ENCODE measurements around the gene UACA. TPM values are rescaled to one million over a fixed set of nuclear protein-coding genes. Genes with fewer than 3 reads are reported as not detected.

The UACA gene
- total RNA-seq, 1 donor, result 149 TPM

- TF ChIP-seq CTCF (IDR thresholded peaks at IDR 0.05; ENCODE audit: insufficient read depth, low read length), result no peak
- no peak for DNase-seq (ENCODE audit: low read depth)
- no peak overlapping the region for H3K4me3 ChIP-seq (ENCODE audit: low read depth, low read length)
Observed at GRCh38 chr15:70658641-70659040, 104.7 kb downstream of the UACA start.

- no peak for DNase-seq (ENCODE audit: low read depth)
- TF ChIP-seq CTCF (IDR thresholded peaks at IDR 0.05; ENCODE audit: insufficient read depth, low read length), result no peak
- H3K4me3 ChIP-seq (ENCODE audit: low read depth, low read length), result no peak overlapping the region
Observed at GRCh38 chr15:70653426-70653825, 109.9 kb downstream of the UACA start.

GRCh38 chr15:70652341-70652740 is 111.0 kb downstream of the UACA start:
- DNase-seq (ENCODE audit: low read depth), result no peak

GRCh38 chr15:70651303-70651845 is 112.0 kb downstream of the UACA start:
- H3K4me3 ChIP-seq (ENCODE audit: low read depth, low read length), result no peak overlapping the region
- no peak for DNase-seq (ENCODE audit: low read depth)
- TF ChIP-seq CTCF (IDR thresholded peaks at IDR 0.05; ENCODE audit: insufficient read depth, low read length), result no peak

More at GRCh38 chr15:70652341-70652740, 111.0 kb downstream of the UACA start:
- no peak for TF ChIP-seq CTCF (IDR thresholded peaks at IDR 0.05; ENCODE audit: insufficient read depth, low read length)
- no peak overlapping the region for H3K4me3 ChIP-seq (ENCODE audit: low read depth, low read length)

DNA sequence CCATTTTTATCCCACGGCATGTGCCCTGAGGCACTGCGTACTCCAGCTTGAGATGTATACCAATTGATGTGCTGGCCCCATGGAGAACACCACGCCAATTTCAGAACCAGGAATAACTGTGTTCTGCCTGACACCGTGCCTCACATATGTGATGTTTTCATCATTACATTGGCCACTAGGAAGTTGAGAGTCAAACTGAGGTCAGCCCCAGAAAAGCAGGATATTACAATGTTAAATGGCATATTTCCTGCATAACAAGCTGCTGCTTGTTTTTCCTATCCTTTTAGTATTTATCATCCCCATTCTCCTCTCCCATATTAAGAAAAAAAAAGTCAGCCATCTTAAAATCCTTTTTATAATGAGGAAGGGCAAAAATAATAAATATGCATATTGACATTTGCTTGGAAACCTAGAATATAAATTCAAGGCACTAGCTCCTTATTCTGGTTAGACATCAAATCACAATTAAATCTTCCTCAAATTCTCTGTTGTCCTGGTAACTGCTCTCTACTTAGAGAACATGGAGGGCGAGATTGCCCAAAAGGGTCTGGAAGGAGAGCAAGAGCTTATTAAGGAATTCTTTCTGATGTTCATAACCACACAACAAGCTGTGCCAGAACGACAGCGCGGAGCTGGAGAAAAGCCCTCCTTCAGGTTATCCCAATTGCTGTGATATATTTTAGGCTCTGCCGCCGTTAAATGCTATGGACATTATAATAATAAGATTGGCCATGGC is 112.6 kb downstream of the UACA start:
- DNase-seq (ENCODE audit: low read depth), result no peak
- TF ChIP-seq CTCF (IDR thresholded peaks at IDR 0.05; ENCODE audit: insufficient read depth, low read length), result no peak
- H3K4me3 ChIP-seq (ENCODE audit: low read depth, low read length), result no peak overlapping the region

DNA sequence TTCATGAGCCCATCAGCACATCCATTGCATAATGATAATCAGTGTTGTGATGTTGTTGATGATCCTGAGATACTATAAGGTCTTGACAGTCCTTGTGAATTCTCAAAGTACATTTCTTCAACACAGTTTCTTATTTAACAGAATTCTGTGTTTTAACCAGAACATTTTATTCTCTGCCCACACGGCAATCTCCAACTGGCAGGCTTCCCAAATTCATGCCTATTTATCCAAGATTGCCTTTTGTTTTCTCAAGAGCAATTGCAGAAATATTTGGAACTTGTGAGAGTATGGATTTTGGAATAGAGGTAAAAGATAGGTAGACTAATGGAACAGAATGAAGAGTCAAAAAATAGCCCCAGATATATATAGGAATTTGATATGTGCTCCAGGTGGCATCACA is 116.0 kb downstream of the UACA start:
- DNase-seq (ENCODE audit: low read depth), result peak; percentile 18
- no peak overlapping the region for H3K4me3 ChIP-seq (ENCODE audit: low read depth, low read length)
- TF ChIP-seq CTCF (IDR thresholded peaks at IDR 0.05; ENCODE audit: insufficient read depth, low read length), result no peak

Measured in fibroblast of the aortic adventitia (primary cell).